Measurements from ENCODE around the gene SLC34A3.

SLC34A3 gene

GRCh38 chr9:137188086-137188489, 42.6 kb upstream of the SLC34A3 start:
- Histone ChIP-seq H3K36me3 (ENCODE audit: insufficient read depth) (no peaks in the 10 kb centered on the region), H3K4me1 (ENCODE audit: low read depth, poor library complexity, severe bottlenecking) (peaks cover 24% of the 10 kb centered on the region), H3K27ac (peak overlapping the region; percentile 90), H3K4me3 (IDR thresholded peaks at IDR 0.05; ENCODE audit: insufficient read depth, low read depth, low read length) (peak overlapping the region; percentile 37), H3K79me2 (ENCODE audit: insufficient read depth, low read depth) (peaks cover 31% of the 10 kb centered on the region), H4K20me1 (ENCODE audit: insufficient read depth) (no peaks in the 10 kb centered on the region), H3K27me3 (ENCODE audit: insufficient read depth, low read depth) (no peaks in the 10 kb centered on the region), H3K9ac (peak overlapping the region; percentile 81; the same call in 1 of the 2 replicates), H2AFZ (ENCODE audit: low read depth) (peak overlapping the region; percentile 60), H3K4me2 (peak overlapping the region; percentile 97)
- TF ChIP-seq CTCF (conservative IDR thresholded peaks at IDR 0.05; ENCODE audit: low read depth, low read length): no peak

- peaks cover 31% of the 10 kb centered on the region for H3K79me2 ChIP-seq (ENCODE audit: insufficient read depth, low read depth)
- no peaks in the 10 kb centered on the region for H4K20me1 ChIP-seq (ENCODE audit: insufficient read depth)
- H3K27me3 ChIP-seq (ENCODE audit: insufficient read depth, low read depth): no peaks in the 10 kb centered on the region
- peak within 1 kb of the TSS; percentile 60 for H2AFZ ChIP-seq (ENCODE audit: low read depth)
- H3K4me1 ChIP-seq (ENCODE audit: low read depth, poor library complexity, severe bottlenecking): peaks cover 24% of the 10 kb centered on the region
- H3K9ac ChIP-seq: peak within 1 kb of the TSS; percentile 81
- peak; percentile 47 for TF ChIP-seq CTCF (conservative IDR thresholded peaks at IDR 0.05; ENCODE audit: low read depth, low read length)
- peak within 1 kb of the TSS; percentile 90 for H3K27ac ChIP-seq
- H3K36me3 ChIP-seq (ENCODE audit: insufficient read depth): no peaks in the 10 kb centered on the region
- peak within 1 kb of the TSS; percentile 97 for H3K4me2 ChIP-seq
- peak within 1 kb of the TSS; percentile 37 for H3K4me3 ChIP-seq (IDR thresholded peaks at IDR 0.05; ENCODE audit: insufficient read depth, low read depth, low read length)
These were observed 42.0 kb upstream of the SLC34A3 start, which contains the start of the genes ANAPC2 and SSNA1 for GRCh38 chr9:137188490-137189296. Gene ANAPC2, minus strand, starts transcription at chr9:137188560. Its CDS starts 28 bp downstream, at chr9:137188532. Gene SSNA1, plus strand, starts transcription at chr9:137188676. Its CDS starts 51 bp downstream, at chr9:137188727.

- no peak; the same call in 1 of the 2 replicates for TF ChIP-seq CTCF (conservative IDR thresholded peaks at IDR 0.05; ENCODE audit: low read depth, low read length)
- Histone ChIP-seq H3K9ac (peak overlapping the region; percentile 81), H3K4me1 (ENCODE audit: low read depth, poor library complexity, severe bottlenecking) (peaks cover 24% of the 10 kb centered on the region), H3K79me2 (ENCODE audit: insufficient read depth, low read depth) (peaks cover 31% of the 10 kb centered on the region), H3K36me3 (ENCODE audit: insufficient read depth) (no peaks in the 10 kb centered on the region), H3K4me3 (IDR thresholded peaks at IDR 0.05; ENCODE audit: insufficient read depth, low read depth, low read length) (no peak overlapping the region), H3K4me2 (peak overlapping the region; percentile 81), H2AFZ (ENCODE audit: low read depth) (peak overlapping the region; percentile 60; the same call in 1 of the 2 replicates), H3K27ac (peak overlapping the region; percentile 90), H3K27me3 (ENCODE audit: insufficient read depth, low read depth) (no peaks in the 10 kb centered on the region), H4K20me1 (ENCODE audit: insufficient read depth) (no peaks in the 10 kb centered on the region)
These were observed 41.1 kb upstream of the SLC34A3 start for GRCh38 chr9:137189297-137190295.

- H3K27me3 ChIP-seq (ENCODE audit: insufficient read depth, low read depth): no peaks in the 10 kb centered on the region
- H4K20me1 ChIP-seq (ENCODE audit: insufficient read depth): no peaks in the 10 kb centered on the region
- peaks cover 24% of the 10 kb centered on the region for H3K4me1 ChIP-seq (ENCODE audit: low read depth, poor library complexity, severe bottlenecking)
- no peak for TF ChIP-seq CTCF (conservative IDR thresholded peaks at IDR 0.05; ENCODE audit: low read depth, low read length)
- peaks cover 31% of the 10 kb centered on the region for H3K79me2 ChIP-seq (ENCODE audit: insufficient read depth, low read depth)
- H3K9ac ChIP-seq: peak overlapping the region; percentile 81; the same call in 1 of the 2 replicates
- H3K36me3 ChIP-seq (ENCODE audit: insufficient read depth): no peaks in the 10 kb centered on the region
- no peak overlapping the region for H2AFZ ChIP-seq (ENCODE audit: low read depth)
- peak overlapping the region; percentile 81 for H3K4me2 ChIP-seq
- no peak overlapping the region for H3K4me3 ChIP-seq (IDR thresholded peaks at IDR 0.05; ENCODE audit: insufficient read depth, low read depth, low read length)
- peak overlapping the region; percentile 90; the same call in 1 of the 2 replicates for H3K27ac ChIP-seq
These were observed 40.3 kb upstream of the SLC34A3 start for GRCh38 chr9:137190315-137190856.
